Psoas muscle (tissue), 8 donors: ENCODE data around the gene FBXW5. TPM values are rescaled to one million over a fixed set of nuclear protein-coding genes. Genes with fewer than 3 reads are reported as not detected.

Experiments used
- ATAC-seq, 4 donors: fragments of 200-7000 bp; cut with Tn5 transposase; one replicate each; pipeline ENCODE4 v1.9.1; 2020; ENCODE audit warnings: moderate library complexity in 3 of 4, mild to moderate bottlenecking in 2 of 4
- DNase-seq, 2 donors: peaks; one replicate each; pipeline ENCODE4 v3.0.0-alpha.2; 2020
- H3K27ac ChIP-seq: fragments of 200-600 bp; one replicate; pipeline ENCODE4 v1.8.0; 2022
- H3K27me3 ChIP-seq, 3 donors: fragments of 200-600 bp in 1 of 3; one replicate each; pipeline versions ENCODE4 v1.6.1 to v1.8.0; 2013 to 2022; ENCODE audit warnings: low read length in 2 of 3, mild to moderate bottlenecking in 2 of 3, moderate library complexity in 1 of 3; ENCODE audit not compliant: insufficient read depth in 3 of 3
- H3K36me3 ChIP-seq, 2 donors: fragments of 200-600 bp in 1 of 2; one replicate each; pipeline versions ENCODE4 v1.6.1 to v1.8.0; 2013 to 2022; ENCODE audit warnings: low read depth in 1 of 2, mild to moderate bottlenecking in 1 of 2, moderate library complexity in 1 of 2; ENCODE audit not compliant: insufficient read depth in 1 of 2
- H3K4me1 ChIP-seq: fragments of 200-600 bp; one replicate; pipeline ENCODE4 v1.8.0; 2022
- H3K4me3 ChIP-seq: fragments of 200-600 bp; one replicate; pipeline ENCODE4 v1.8.0; 2022; ENCODE audit warnings: mild to moderate bottlenecking
- H3K9me3 ChIP-seq: fragments of 200-600 bp; one replicate; pipeline ENCODE4 v1.8.0; 2022
- WGBS, 3 donors: extraction: QIAGEN DNeasy Blood & Tissue Kit; methylation state at CpG; one replicate each; pipeline versions ENCODE4 v1.1.6 to v1.1.7; 2013; 5-methylcytosine and 5-hydroxymethylcytosine counted together
- intact Hi-C, 2 donors: fragments of 100-400 bp; cut with DNase I; formaldehyde crosslinking; loops; one replicate each; pipeline versions ENCODE4 v1.11.0 to v1.14.2; 2022
- polyA plus RNA-seq, 3 donors: library from polyadenylated mRNA; stranded (reverse); fragments of 200-250 nt; gene quantifications; one replicate each; pipeline ENCODE4 v1.2.3, GENCODE V29; 2013
- total RNA-seq, 4 donors: library from RNA; stranded (reverse); fragmentation: NEBNext Ultra II Directional in 2 of 4; extraction: Animal tissue kit (Norgen Biotek cat#: 25700) in 2 of 4; gene quantifications; one replicate each; pipeline versions ENCODE4 v1.2.1 to v1.2.4, GENCODE V29; 2021 to 2023
- TF ChIP-seq, protein P1 (sequence below): fragments of 200-600 bp; IDR thresholded peaks from one replicate; pipeline ENCODE4 v1.8.0; 2022; ENCODE audit warnings: antibody characterized with exemption
- donor health status: healthy with polysubstance abuse.
- donor health status: DM: no; HTN: no; CAD: no; lungs with moderate emphysema.
- donor health status: Bipolar disorder and iron deficiency.
- donor health status: healthy.
- donor health status: DM: yes; HTN: yes; CAD: no.
- donor health status: DM: no; HTN: no; CAD: no.
- donor health status: DM: no; HTN: no; CAD: no.
- donor health status: DM: yes; HTN: yes; CAD: no.

The FBXW5 gene
- total and polyA plus RNA-seq, 7 donors, result 135 to 261 (median 202) TPM

DNA sequence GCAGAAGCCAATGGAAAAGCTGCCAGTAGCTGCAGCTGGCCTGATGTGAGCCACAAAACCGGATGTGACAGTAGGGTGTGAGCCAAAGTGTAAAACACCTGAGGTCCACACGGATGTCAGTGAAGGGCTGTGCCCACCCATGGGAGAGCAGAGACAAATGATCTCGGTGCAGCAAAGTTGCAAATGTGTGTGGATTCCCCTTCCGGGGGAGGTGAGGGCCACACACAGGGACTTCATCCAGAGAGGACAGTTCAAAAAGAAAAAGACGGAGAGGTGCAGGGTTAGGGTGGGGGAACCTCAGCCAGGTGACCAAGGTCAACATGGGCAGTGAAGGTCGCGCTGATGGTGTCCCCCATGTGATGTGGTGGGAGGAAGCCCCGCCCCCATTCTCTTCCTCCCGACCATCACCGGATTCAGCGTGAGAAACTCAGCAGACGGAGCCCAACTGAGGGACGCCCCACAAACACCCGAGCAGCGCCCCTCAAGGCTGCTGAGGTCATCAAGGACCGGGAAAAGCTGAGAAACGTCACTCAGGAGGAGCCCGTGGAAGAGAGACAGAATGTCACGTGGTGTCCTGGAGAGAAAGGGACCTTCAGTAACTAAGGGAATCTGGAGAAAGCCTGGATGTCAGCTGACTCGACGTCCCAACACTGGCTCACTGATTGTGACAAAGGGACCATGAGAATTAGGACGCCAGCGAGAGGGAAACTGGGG lies 21.4 kb upstream of the FBXW5 start:
- Histone ChIP-seq H3K27ac (no peak overlapping the region), H3K4me3 (no peak overlapping the region), H3K4me1 (no peaks in the 10 kb centered on the region), H3K9me3 (no peaks in the 10 kb centered on the region), H3K27me3 (peaks cover 0 to 4% (median 0%) of the 10 kb centered on the region in 3 donors), H3K36me3 (no peaks in the 10 kb centered on the region)
- DNase-seq (no peak), ATAC-seq (no peak)
- TF ChIP-seq, protein P1, sequence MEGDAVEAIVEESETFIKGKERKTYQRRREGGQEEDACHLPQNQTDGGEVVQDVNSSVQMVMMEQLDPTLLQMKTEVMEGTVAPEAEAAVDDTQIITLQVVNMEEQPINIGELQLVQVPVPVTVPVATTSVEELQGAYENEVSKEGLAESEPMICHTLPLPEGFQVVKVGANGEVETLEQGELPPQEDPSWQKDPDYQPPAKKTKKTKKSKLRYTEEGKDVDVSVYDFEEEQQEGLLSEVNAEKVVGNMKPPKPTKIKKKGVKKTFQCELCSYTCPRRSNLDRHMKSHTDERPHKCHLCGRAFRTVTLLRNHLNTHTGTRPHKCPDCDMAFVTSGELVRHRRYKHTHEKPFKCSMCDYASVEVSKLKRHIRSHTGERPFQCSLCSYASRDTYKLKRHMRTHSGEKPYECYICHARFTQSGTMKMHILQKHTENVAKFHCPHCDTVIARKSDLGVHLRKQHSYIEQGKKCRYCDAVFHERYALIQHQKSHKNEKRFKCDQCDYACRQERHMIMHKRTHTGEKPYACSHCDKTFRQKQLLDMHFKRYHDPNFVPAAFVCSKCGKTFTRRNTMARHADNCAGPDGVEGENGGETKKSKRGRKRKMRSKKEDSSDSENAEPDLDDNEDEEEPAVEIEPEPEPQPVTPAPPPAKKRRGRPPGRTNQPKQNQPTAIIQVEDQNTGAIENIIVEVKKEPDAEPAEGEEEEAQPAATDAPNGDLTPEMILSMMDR, result no peak
- 13 to 19% (median 18%) methylated on average over 23 of the region's 23 CpGs for WGBS, 3 donors
- intact Hi-C loops, result no loop called here

DNA sequence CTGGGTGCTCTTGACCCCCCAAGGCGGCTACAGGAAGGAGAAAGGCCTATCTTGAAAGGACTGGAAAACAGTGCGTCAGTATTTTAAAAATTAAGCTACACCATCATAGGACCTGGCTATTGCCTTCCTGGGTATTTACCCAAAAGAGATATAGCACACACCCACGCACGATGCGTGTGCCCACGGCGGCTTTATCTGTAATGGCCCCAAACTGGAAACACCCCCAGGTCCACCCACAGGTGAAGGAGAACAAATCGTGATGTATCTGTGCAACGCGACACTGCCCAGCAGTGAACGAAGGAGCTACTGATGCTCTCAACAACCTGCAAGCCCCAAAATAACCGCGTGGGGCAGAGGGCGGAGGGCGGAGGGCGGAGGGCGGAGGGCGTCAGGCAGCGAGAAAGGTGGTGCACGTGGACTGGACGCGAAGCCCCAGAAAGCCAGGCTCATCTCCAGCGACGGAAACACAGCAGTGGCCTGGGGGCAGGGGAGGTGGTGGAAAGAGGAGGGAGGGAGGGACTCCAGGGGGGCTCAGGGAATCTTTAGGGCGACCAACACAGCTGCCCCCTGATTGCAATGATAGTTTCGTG lies 20.4 kb upstream of the FBXW5 start:
- WGBS, 3 donors, result 89 to 90% (median 89%) methylated on average over 26 of the region's 26 CpGs
- TF ChIP-seq, protein P1, result no peak
- Histone ChIP-seq H3K9me3 (no peaks in the 10 kb centered on the region), H3K4me3 (no peak overlapping the region), H3K36me3 (no peaks in the 10 kb centered on the region), H3K27me3 (peaks cover 0 to 4% (median 0%) of the 10 kb centered on the region in 3 donors), H3K27ac (no peak overlapping the region), H3K4me1 (no peaks in the 10 kb centered on the region)
- intact Hi-C loops, result no loop called here
- DNase-seq (no peak), ATAC-seq (no peak)

DNA sequence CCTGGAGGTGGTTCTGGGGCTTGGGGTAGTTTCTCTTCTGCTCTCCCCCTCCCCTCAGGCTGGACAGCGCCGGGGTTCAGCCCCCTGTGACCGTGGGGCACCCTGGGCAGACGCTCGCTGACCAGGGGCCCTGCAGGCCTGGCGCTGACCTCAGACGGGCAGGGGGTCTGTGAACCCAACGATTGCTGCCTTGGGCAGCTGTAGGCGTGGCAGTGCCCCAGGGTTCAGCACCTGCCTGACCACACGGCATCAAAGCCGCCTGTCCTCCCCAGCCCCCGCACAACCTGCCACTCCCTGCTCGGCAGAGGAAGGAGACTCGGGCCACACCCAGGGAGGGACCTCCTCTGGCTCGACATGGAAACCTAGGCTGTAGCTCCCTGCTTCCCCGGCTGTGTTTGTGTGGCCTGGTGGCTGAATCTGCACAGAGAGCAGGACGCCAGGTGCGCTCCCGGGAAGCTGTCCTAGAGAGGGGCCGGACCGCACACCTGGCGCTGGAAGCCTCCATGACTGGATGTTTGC lies 19.7 kb upstream of the FBXW5 start:
- ATAC-seq (no peak), DNase-seq (no peak)
- 72 to 74% (median 73%) methylated on average over 18 to 22 of the region's 22 CpGs for WGBS, 3 donors
- TF ChIP-seq, protein P1, result no peak
- Histone ChIP-seq H3K36me3 (no peaks in the 10 kb centered on the region), H3K4me3 (no peak overlapping the region), H3K27me3 (peaks cover 0 to 5% (median 4%) of the 10 kb centered on the region in 3 donors), H3K27ac (no peak overlapping the region), H3K9me3 (no peaks in the 10 kb centered on the region), H3K4me1 (no peaks in the 10 kb centered on the region)
- intact Hi-C loops, result no loop called here

DNA sequence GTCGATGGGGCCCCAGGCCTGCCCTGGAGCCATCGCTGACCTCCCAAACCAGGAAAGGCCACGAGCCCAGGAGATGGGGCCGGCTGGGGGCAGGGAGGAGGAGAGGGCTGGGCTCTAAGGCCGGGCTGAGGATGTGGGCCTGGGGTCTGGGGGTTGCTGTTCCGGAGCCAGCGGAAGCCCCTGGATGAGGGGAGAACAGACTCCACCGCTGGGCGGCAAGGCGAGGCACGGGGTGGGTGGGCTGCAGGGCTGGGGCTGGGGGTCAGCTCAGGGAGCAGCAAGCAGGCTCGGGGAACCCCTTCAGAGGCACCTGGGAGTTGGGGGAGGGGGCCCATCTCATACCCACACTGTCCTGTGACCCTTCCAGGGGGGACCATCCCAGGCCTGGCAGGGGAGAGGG lies 19.2 kb upstream of the FBXW5 start:
- Histone ChIP-seq H3K27me3 (peaks cover 0 to 5% (median 4%) of the 10 kb centered on the region in 3 donors), H3K9me3 (no peaks in the 10 kb centered on the region), H3K4me1 (no peaks in the 10 kb centered on the region), H3K27ac (no peak overlapping the region), H3K36me3 (no peaks in the 10 kb centered on the region), H3K4me3 (no peak overlapping the region)
- TF ChIP-seq, protein P1, result no peak
- DNase-seq, result no peak
- 75 to 83% (median 78%) methylated on average over 11 to 12 of the region's 12 CpGs for WGBS, 3 donors
- no peak for ATAC-seq
- intact Hi-C loops, result no loop called here
